Caco-2 (cell line): Measurements from ENCODE around the gene FASN. TPM values are rescaled to one million over a fixed set of nuclear protein-coding genes. Genes with fewer than 3 reads are reported as not detected.

ENCODE experiments used
- BruUV-seq: library from RNA; stranded (reverse); fragments of 400-500 nt; replicated peaks from 2 replicates; lab custom pipeline; 2021; lab: Mats Ljungman, UMichigan
- CTCF ChIA-PET: fragments of 300-600 bp; sonication (Branson Sonifier 250); formaldehyde crosslinking; loops from one replicate; lab custom pipeline; 2022; ENCODE audit warnings: antibody characterized with exemption; lab: Charles Lee
- POLR2A ChIA-PET: fragments of 300-600 bp; sonication (Branson Sonifier 250); formaldehyde crosslinking; loops from one replicate; lab custom pipeline; 2022; ENCODE audit warnings: antibody characterized with exemption; lab: Charles Lee
- DNase-seq, 2 experiments: peaks; one replicate each; pipeline versions ENCODE4 v3.0.0 to v3.0.0-alpha.2; 2020 to 2022
- H3K27me3 ChIP-seq: replicated peaks from 2 replicates; pipeline ENCODE4 v1.6.0; 2011; ENCODE audit warnings: low read length; ENCODE audit not compliant: control insufficient read depth, insufficient read depth
- H3K36me3 ChIP-seq: 2 replicates; pipeline ENCODE4 v1.5.1; 2011; ENCODE audit warnings: low read length; ENCODE audit not compliant: control insufficient read depth, insufficient read depth
- H3K4me1 ChIP-seq: fragments of 250-450 bp; sonication (Bioruptor Pico); 2 replicates; pipeline ENCODE4 v1.5.1; 2020; ENCODE audit warnings: mild to moderate bottlenecking
- H3K4me3 ChIP-seq: 2 replicates; pipeline ENCODE4 v1.5.1; 2011; ENCODE audit warnings: low read depth, mild to moderate bottlenecking, control low read depth, low read length
- H3K9me3 ChIP-seq: fragments of 250-450 bp; sonication (Bioruptor Pico); 2 replicates; pipeline ENCODE4 v1.5.1; 2020; ENCODE audit warnings: mild to moderate bottlenecking, moderate library complexity
- H3K27ac Mint-ChIP-seq: one replicate; pipeline ENCODE4 v1.8.0; 2022; ENCODE audit warnings: mixed read lengths; ENCODE audit not compliant: unreplicated experiment
- H3K27me3 Mint-ChIP-seq: one replicate; pipeline ENCODE4 v1.8.0; 2022; ENCODE audit warnings: mixed read lengths; ENCODE audit not compliant: insufficient read depth, unreplicated experiment
- H3K36me3 Mint-ChIP-seq: one replicate; pipeline ENCODE4 v1.8.0; 2022; ENCODE audit warnings: mild to moderate bottlenecking, mixed read lengths; ENCODE audit not compliant: insufficient read depth, unreplicated experiment
- H3K4me1 Mint-ChIP-seq: one replicate; pipeline ENCODE4 v1.8.0; 2022; ENCODE audit warnings: low read depth, mixed read lengths; ENCODE audit not compliant: unreplicated experiment
- H3K4me3 Mint-ChIP-seq: one replicate; pipeline ENCODE4 v1.8.0; 2022; ENCODE audit warnings: mild to moderate bottlenecking, moderate library complexity, mixed read lengths; ENCODE audit not compliant: unreplicated experiment
- H3K9me3 Mint-ChIP-seq: one replicate; pipeline ENCODE4 v1.8.0; 2022; ENCODE audit warnings: mixed read lengths; ENCODE audit not compliant: unreplicated experiment
- intact Hi-C: fragments of 100-400 bp; cut with micrococcal nuclease; formaldehyde crosslinking; loops from one replicate; pipeline ENCODE4 v1.10.0; 2022; ENCODE audit not compliant: unreplicated experiment
- total RNA-seq: library from RNA; stranded (reverse); gene quantifications from 2 replicates; pipeline ENCODE4 v1.2.3, GENCODE V29; 2022
- TF ChIP-seq, protein P1 (sequence below), 2 experiments: fragments of 200-600 bp in 1 of 2; IDR thresholded peaks; 1 replicate in 1 of 2; 2 replicates in 1 of 2; pipeline versions ENCODE4 v1.5.1 to v1.8.0; 2011 to 2022; ENCODE audit warnings: antibody characterized with exemption in 1 of 2, control low read depth in 1 of 2, inconsistent platforms in 1 of 2, low read depth in 1 of 2, low read length in 1 of 2, mild to moderate bottlenecking in 1 of 2, moderate library complexity in 1 of 2; ENCODE audit not compliant: insufficient read depth in 1 of 2, severe bottlenecking in 1 of 2, unreplicated experiment in 1 of 2

Gene FASN
- total RNA-seq, 1 experiment from 2014 or later: 330 TPM

DNA sequence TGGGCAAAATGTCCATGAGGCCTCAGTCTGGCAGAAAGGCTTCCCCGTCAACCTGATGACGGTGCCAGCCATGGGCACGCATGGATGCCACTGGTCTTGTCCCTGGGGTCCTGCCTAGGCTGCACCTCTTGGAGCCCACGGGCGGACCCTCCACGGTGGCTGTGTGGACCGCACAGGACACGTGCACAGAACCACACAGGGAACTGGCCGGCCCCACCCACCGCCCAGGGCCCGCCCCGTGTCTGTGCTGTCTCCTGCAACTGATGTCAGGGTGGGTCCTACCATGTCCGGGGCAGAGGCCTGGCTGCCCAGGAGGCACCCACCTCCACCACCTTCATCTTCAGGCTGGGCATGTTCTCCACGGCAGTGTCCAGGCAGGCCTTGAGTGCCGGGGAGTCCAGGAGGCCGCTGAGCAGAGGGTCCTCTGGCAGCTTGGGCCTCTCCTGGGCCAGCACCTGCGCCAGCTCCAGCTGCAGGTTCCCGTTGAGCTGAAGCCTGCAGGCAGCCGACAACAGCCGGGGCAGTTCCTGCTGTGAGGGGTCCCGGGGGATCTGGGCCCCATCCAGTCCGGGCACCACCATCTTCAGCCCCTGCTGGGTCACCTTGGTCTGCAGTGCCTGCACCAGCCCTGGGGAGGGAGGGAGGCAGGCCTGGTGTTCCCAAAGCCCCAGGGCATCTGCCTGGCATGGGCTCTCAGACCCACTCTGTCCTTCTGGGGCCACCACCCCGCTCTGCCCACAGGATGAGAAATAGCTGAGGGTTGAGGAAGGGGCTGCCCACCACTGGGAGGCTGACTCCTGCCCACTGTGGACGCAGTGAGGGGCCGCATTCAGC, 11.9 kb downstream of the FASN start:
- intact Hi-C loops: no loop called here
- POLR2A ChIA-PET: no interaction called here
- no peaks in the 10 kb centered on the region for H3K4me1 ChIP-seq
- no peak for DNase-seq
- H3K9me3 Mint-ChIP-seq: no peaks in the 10 kb centered on the region
- H3K27ac Mint-ChIP-seq: no peak overlapping the region
- H3K27me3 ChIP-seq: no peaks in the 10 kb centered on the region
- H3K36me3 ChIP-seq: peaks cover 10% of the 10 kb centered on the region
- CTCF ChIA-PET: interaction anchor here (0.6 kb wide), 1 partner anchor 158 kb away, joined by 3 read pairs; no protein-coding TSS in a partner anchor
- H3K4me3 Mint-ChIP-seq: no peak overlapping the region
- no peaks in the 10 kb centered on the region for H3K27me3 Mint-ChIP-seq
- no peak overlapping the region for H3K4me3 ChIP-seq
- H3K36me3 Mint-ChIP-seq: peaks cover 74% of the 10 kb centered on the region
- no peaks in the 10 kb centered on the region for H3K9me3 ChIP-seq
- no peaks in the 10 kb centered on the region for H3K4me1 Mint-ChIP-seq
- TF ChIP-seq, protein P1, sequence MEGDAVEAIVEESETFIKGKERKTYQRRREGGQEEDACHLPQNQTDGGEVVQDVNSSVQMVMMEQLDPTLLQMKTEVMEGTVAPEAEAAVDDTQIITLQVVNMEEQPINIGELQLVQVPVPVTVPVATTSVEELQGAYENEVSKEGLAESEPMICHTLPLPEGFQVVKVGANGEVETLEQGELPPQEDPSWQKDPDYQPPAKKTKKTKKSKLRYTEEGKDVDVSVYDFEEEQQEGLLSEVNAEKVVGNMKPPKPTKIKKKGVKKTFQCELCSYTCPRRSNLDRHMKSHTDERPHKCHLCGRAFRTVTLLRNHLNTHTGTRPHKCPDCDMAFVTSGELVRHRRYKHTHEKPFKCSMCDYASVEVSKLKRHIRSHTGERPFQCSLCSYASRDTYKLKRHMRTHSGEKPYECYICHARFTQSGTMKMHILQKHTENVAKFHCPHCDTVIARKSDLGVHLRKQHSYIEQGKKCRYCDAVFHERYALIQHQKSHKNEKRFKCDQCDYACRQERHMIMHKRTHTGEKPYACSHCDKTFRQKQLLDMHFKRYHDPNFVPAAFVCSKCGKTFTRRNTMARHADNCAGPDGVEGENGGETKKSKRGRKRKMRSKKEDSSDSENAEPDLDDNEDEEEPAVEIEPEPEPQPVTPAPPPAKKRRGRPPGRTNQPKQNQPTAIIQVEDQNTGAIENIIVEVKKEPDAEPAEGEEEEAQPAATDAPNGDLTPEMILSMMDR (IDR thresholded peaks at IDR 0.05; ENCODE audit: insufficient read depth in 1 of 2, low read depth in 1 of 2, low read length in 1 of 2, severe bottlenecking in 1 of 2, unreplicated experiment in 1 of 2): no peak
- BruUV-seq: no TSS peak

DNA sequence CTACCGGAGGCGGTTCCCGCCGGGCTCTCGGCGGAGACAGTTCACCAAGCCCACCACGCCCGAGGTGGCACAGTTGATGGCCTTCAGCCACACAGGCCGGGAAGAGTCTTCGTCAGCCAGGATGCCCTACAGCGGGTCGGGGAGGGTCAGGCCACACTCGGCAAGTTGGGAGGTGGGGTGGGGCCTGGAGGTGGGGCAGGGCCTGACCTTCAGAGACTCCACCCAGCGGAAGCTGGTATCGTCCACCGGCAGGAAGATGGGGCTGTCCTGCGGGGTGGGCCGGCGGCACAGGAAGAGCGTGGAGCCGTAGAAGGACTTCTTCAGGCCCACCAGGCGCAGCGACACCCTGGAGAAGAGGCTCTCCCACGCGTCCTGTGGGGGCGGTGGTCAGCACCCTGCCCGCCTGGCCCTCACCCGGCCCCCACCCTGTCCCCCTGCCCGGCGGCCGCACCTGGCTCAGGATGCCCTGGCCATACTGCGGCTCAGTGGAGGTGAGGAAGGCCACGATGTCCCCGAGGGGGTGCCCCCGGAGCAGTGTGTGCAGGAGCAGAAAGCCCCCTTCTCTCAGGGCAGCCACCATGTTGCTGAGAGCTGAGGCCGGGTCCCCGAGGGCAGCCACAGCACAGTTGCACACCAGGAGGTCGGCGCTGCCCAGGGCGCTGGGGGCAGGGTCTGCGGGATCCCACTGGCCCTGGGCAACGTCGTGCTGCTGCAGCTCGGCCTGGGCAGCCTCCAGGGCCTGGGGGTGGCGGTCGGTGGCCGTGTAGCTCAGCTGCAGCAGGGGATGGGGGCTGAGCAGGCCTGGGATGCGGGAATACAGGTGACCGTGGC, 12.8 kb downstream of the FASN start:
- no TSS peak for BruUV-seq
- POLR2A ChIA-PET: no interaction called here
- Histone ChIP-seq H3K36me3 (peaks cover 7% of the 10 kb centered on the region), H3K4me3 (no peak overlapping the region), H3K4me1 (no peaks in the 10 kb centered on the region), H3K9me3 (no peaks in the 10 kb centered on the region), H3K27me3 (no peaks in the 10 kb centered on the region)
- Mint-ChIP-seq H3K4me3 (no peak overlapping the region), H3K27ac (no peak overlapping the region), H3K27me3 (no peaks in the 10 kb centered on the region), H3K9me3 (no peaks in the 10 kb centered on the region), H3K4me1 (no peaks in the 10 kb centered on the region), H3K36me3 (peaks cover 74% of the 10 kb centered on the region)
- CTCF ChIA-PET: no interaction called here
- DNase-seq: no peak
- intact Hi-C loops: no loop called here
- TF ChIP-seq, protein P1 (IDR thresholded peaks at IDR 0.05; ENCODE audit: insufficient read depth in 1 of 2, low read depth in 1 of 2, low read length in 1 of 2, severe bottlenecking in 1 of 2, unreplicated experiment in 1 of 2): no peak

DNA sequence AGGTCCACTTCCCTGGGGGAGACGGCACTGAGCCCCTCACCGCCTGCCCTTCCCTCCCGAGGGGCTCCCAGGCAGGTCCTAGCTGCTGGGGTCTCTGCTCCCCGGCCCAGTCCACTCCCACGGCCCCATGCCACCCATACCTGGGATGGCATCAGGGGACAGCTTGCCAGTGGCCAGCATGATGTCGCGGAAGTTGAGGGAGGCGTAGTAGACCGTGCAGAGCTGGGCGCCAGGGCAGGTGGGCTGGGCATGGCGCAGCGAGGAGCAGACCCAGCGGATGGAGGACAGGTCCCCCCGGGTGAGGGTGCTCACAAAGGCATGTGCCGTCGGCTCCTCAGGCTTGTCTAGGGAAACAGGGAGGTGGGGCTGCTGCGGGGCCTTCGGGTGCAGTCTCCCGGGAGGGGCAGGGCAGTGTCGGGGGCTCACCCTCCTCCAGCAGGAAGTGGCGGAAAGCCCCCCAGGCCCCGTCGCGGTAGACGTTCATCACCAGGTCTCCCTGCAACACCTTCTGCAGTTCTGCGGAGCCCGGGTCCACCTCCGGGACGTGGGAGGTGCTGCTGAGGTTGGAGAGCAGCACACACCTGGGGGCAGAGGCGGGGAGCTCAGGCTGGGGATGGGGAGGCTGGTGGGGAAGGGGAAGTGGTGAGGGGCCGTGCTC, 13.5 kb downstream of the FASN start:
- no peak for DNase-seq
- TF ChIP-seq, protein P1 (IDR thresholded peaks at IDR 0.05; ENCODE audit: insufficient read depth in 1 of 2, low read depth in 1 of 2, low read length in 1 of 2, severe bottlenecking in 1 of 2, unreplicated experiment in 1 of 2): no peak
- Histone ChIP-seq H3K27me3 (no peaks in the 10 kb centered on the region), H3K9me3 (no peaks in the 10 kb centered on the region), H3K4me1 (no peaks in the 10 kb centered on the region), H3K4me3 (no peak overlapping the region), H3K36me3 (peaks cover 6% of the 10 kb centered on the region)
- Mint-ChIP-seq H3K27me3 (no peaks in the 10 kb centered on the region), H3K27ac (no peak overlapping the region), H3K36me3 (peaks cover 74% of the 10 kb centered on the region), H3K9me3 (no peaks in the 10 kb centered on the region), H3K4me3 (no peak overlapping the region), H3K4me1 (no peaks in the 10 kb centered on the region)
- ChIA-PET POLR2A (no interaction called here), CTCF (no interaction called here)
- intact Hi-C loops: no loop called here
- BruUV-seq: no TSS peak
